Uterine smooth muscle cell (primary cell): ENCODE results near the gene CALHM5. TPM values are rescaled to one million over a fixed set of nuclear protein-coding genes. Genes with fewer than 3 reads are reported as not detected.

Source experiments
- total RNA-seq: library from RNA; depleted of rRNA; stranded (reverse); fragments of >200 nt; gene quantifications from 2 replicates; pipeline ENCODE4 v1.2.3, GENCODE V29; 2014

The CALHM5 gene
- total RNA-seq = 1.00 and 3.0 TPM in 2 replicates

GRCh38 chr6:116511424-116512110, at the start of gene CALHM5:
Gene CALHM5, plus strand, starts transcription at chr6:116511639. Its CDS starts 58 bp downstream, at chr6:116511697.

GRCh38 chr6:116545651-116546050, 34.2 kb downstream of the CALHM5 start, which contains the start of gene TRAPPC3L:
Gene TRAPPC3L, minus strand, starts transcription at chr6:116545684. Its CDS starts 170 bp downstream, at chr6:116545514.

GRCh38 chr6:116553451-116553850, 42.0 kb downstream of the CALHM5 start, which contains the start of gene CALHM4:
Gene CALHM4, plus strand, starts transcription at chr6:116553751. Its CDS starts 43 bp downstream, at chr6:116553794.

GRCh38 chr6:116570856-116571682, 59.6 kb downstream of the CALHM5 start, which contains the start of gene RWDD1:
Gene RWDD1, plus strand, starts transcription at chr6:116571504. Its CDS starts 79 bp downstream, at chr6:116571583.

Other genes with a start within 250 kb of the CALHM5 start
- gene TSPYL1, start 231.7 kb upstream of the CALHM5 start, total RNA-seq = 82.2 and 83.9 TPM in 2 replicates
- 76.7 and 143 TPM in 2 replicates for gene DSE, start 140.7 kb upstream of the CALHM5 start, total RNA-seq
- 0.62 and 0.89 TPM in 2 replicates for gene CALHM6, start 50.3 kb upstream of the CALHM5 start, total RNA-seq
- gene TRAPPC3L, start 34.0 kb downstream of the CALHM5 start, total RNA-seq = not detected in 2 replicates
- not detected in 2 replicates for gene CALHM4, start 42.1 kb downstream of the CALHM5 start, total RNA-seq
- gene RWDD1, start 59.9 kb downstream of the CALHM5 start, total RNA-seq = 27.0 and 27.4 TPM in 2 replicates
- gene RSPH4A, start 104.8 kb downstream of the CALHM5 start, total RNA-seq = 0.11 and 0.12 TPM in 2 replicates
- 16.0 and 20.0 TPM in 2 replicates for gene ZUP1, start 157.1 kb downstream of the CALHM5 start, total RNA-seq
- gene KPNA5, start 169.6 kb downstream of the CALHM5 start, total RNA-seq = 12.4 and 15.6 TPM in 2 replicates